Stomach (tissue), 4 donors: Measurements from ENCODE around the gene MBNL2.

ENCODE experiments used
- CTCF ChIP-seq, 7 experiments: fragments of 450-650 bp in 4 of 7; fragments of 200-600 bp in 3 of 7; sonication (generic) in 3 of 7; IDR thresholded peaks; one replicate each; pipeline ENCODE4 v1.5.1; 2016 to 2019; ENCODE audit warnings: antibody characterized with exemption in 7 of 7, control low read depth in 2 of 7, mild to moderate bottlenecking in 1 of 7
- POLR2A ChIP-seq, 4 donors: fragments of 450-650 bp; IDR thresholded peaks; one replicate each; pipeline ENCODE4 v1.6.1; 2016; ENCODE audit warnings: antibody characterized with exemption in 4 of 4, control low read depth in 2 of 4, mild to moderate bottlenecking in 1 of 4, moderate library complexity in 1 of 4

GRCh38 chr13:97212601-97213040 lies 9.5 kb upstream of the MBNL2 start:
- TF ChIP-seq CTCF (IDR thresholded peaks at IDR 0.05) (peak in 4 of 7 experiments; percentile 32 to 50 (median 44)), POLR2A (IDR thresholded peaks at IDR 0.05) (no peak)
